ENCODE measurements around the gene ABHD2.
A peak's percentile ranks its signal among the peaks of the same experiment; 100 is the strongest.

The ABHD2 gene

GRCh38 chr15:89195836-89196235 is 107.6 kb downstream of the ABHD2 start:
- DNase-seq (ENCODE audit: low read depth): no peak

- no peak for DNase-seq (ENCODE audit: low read depth)
Measured at GRCh38 chr15:89196241-89196640, 108.0 kb downstream of the ABHD2 start.

- no peak for DNase-seq (ENCODE audit: low read depth)
Measured at GRCh38 chr15:89196994-89197393, 108.7 kb downstream of the ABHD2 start.

- no peak for DNase-seq (ENCODE audit: low read depth)
Measured at GRCh38 chr15:89197503-89197971, 109.3 kb downstream of the ABHD2 start.

- no peak for DNase-seq (ENCODE audit: low read depth)
Measured at GRCh38 chr15:89198196-89198595, 109.9 kb downstream of the ABHD2 start.

GRCh38 chr15:89198934-89199333 is 110.7 kb downstream of the ABHD2 start:
- DNase-seq (ENCODE audit: low read depth): no peak

GRCh38 chr15:89199746-89200145 is 111.5 kb downstream of the ABHD2 start:
- no peak for DNase-seq (ENCODE audit: low read depth)

GRCh38 chr15:89200182-89200581 is 111.9 kb downstream of the ABHD2 start:
- no peak for DNase-seq (ENCODE audit: low read depth)

GRCh38 chr15:89201465-89202005 is 113.3 kb downstream of the ABHD2 start:
- no peak for DNase-seq (ENCODE audit: low read depth)

GRCh38 chr15:89203705-89204273 is 115.5 kb downstream of the ABHD2 start:
- DNase-seq (ENCODE audit: low read depth): no peak

GRCh38 chr15:89205991-89206585 is 117.8 kb downstream of the ABHD2 start:
- DNase-seq (ENCODE audit: low read depth): no peak

- peak; percentile 31 for DNase-seq (ENCODE audit: low read depth)
Measured at GRCh38 chr15:89206908-89207331, 118.7 kb downstream of the ABHD2 start.

- no peak for DNase-seq (ENCODE audit: low read depth)
Measured at GRCh38 chr15:89208256-89208655, 120.0 kb downstream of the ABHD2 start.

GRCh38 chr15:89209057-89209456 is 120.8 kb downstream of the ABHD2 start:
- DNase-seq (ENCODE audit: low read depth): no peak

- no peak for DNase-seq (ENCODE audit: low read depth)
Measured at GRCh38 chr15:89211678-89212170, 123.5 kb downstream of the ABHD2 start.

GRCh38 chr15:89215627-89216026 is 127.4 kb downstream of the ABHD2 start:
- no peak for DNase-seq (ENCODE audit: low read depth)

- no peak for DNase-seq (ENCODE audit: low read depth)
Measured at GRCh38 chr15:89217031-89217430, 128.8 kb downstream of the ABHD2 start.

- no peak for DNase-seq (ENCODE audit: low read depth)
Measured at GRCh38 chr15:89217686-89218376, 129.6 kb downstream of the ABHD2 start.

GRCh38 chr15:89218531-89218930 is 130.3 kb downstream of the ABHD2 start:
- DNase-seq (ENCODE audit: low read depth): no peak

GRCh38 chr15:89221543-89221942 is 133.3 kb downstream of the ABHD2 start, which contains the start of gene RLBP1:
Gene RLBP1 (minus strand): TSS chr15:89221579. CDS start chr15:89218975, 2,604 bp downstream.
- DNase-seq (ENCODE audit: low read depth): no peak

- DNase-seq (ENCODE audit: low read depth): no peak
Measured at GRCh38 chr15:89225588-89225987, 137.3 kb downstream of the ABHD2 start.

- no peak for DNase-seq (ENCODE audit: low read depth)
Measured at GRCh38 chr15:89226359-89227221, 138.3 kb downstream of the ABHD2 start.

All from HS-27A (cell line).